Nucleus accumbens (tissue), 56 donors: ENCODE measurements around the gene TAF3.

Experiments used
- DNase-seq, 56 donors: peaks; one replicate each; lab custom pipeline; 2025; lab: John Stamatoyannopoulos, UW

The TAF3 gene

DNA sequence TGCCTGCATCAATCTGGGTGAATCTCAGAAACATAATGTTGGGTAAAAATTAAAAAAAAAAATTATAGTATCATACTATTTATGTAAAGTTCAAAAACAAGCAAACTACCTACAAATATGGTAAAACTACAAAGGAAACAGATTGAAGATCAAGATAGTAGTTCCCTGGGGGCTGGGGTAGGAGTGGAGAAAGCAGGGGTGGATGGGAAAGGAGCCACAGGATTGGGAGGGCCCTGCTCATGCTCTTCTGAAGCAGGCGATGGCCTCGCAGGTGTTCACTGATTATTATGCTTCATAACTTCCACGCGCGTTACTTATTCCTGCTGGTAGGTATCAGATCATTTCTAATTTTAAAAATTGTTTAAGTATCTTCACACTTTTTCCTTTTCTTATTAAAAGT lies 140.1 kb downstream of the TAF3 start:
- no peak for DNase-seq

DNA sequence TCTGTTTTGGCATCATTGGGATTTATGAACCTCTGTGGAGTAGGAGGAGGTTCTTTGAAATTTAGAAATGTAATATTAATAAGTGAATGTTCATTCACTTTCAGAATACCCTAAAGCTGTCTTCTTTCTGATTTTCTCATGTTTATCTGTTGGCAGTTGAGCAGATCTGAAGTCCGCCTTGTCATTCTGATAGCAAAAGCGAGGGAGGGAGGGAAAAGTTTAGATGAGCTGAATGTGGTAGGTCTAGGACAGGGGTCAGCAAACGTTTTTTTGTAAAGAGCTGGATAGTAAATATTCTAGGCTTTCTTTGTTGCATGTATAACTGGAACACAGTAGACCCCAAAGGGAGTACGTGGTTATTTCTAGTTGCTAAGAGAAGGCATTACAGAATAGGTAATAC lies 141.8 kb downstream of the TAF3 start:
- no peak for DNase-seq

- no peak for DNase-seq
Measured at GRCh38 chr10:7962592-7962991, 144.3 kb downstream of the TAF3 start.

- DNase-seq, result no peak
Measured at GRCh38 chr10:7965457-7965856, 147.2 kb downstream of the TAF3 start.

GRCh38 chr10:7967035-7967434 lies 148.7 kb downstream of the TAF3 start:
- DNase-seq, result no peak

DNA sequence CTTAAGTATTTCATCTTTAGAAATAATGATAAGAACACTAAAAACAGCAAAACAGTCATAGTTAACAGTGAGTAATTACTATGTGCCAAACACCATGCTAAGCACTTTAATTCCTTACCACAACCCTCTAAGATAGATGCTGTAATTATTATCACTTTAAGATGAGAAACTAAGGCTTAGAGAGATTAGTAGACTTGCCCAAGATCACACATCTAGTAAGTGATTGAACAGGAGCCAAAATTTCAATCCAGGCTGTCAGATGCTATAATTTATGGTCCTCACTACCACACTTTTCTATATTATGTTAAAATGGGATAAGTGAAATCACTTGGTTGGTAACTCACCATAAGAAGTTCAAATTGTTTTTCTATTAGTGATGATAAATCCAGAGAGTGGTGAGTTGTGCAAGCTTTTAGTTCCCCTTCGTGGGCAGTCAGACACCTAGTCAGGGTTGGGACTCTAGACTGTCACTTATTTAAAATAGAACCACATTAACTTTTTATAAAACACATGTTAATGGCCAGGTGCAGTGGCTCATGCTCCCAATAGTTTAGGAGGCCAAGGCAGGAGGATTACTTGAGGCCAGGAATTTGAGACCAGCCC lies 150.3 kb downstream of the TAF3 start:
- DNase-seq, result no peak

- DNase-seq, result no peak
Measured at GRCh38 chr10:7969623-7970022, 151.3 kb downstream of the TAF3 start.

DNA sequence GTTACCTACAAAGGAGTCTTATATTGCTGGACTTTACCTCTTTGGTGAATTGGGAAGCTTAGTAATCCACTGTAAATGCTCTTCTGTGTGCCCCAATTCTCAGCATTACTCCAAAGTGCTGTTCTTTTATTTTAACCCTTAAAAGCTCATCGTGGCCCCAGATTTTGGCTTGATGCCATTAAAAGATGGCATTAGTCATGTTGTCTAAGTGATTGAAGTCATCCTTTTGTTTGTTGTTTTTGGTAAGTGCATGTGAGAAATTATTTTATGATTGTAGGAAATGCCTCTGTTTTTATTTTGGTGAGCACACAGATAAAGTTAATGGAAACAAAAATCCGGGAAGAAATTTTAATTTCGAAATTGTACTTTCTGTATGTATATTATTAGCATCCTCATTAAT lies 153.6 kb downstream of the TAF3 start:
- DNase-seq, result no peak

- no peak for DNase-seq
Measured at GRCh38 chr10:7972367-7972766, 154.1 kb downstream of the TAF3 start.

- DNase-seq, result no peak
Measured at GRCh38 chr10:7980196-7980595, 161.9 kb downstream of the TAF3 start.

GRCh38 chr10:7982727-7983126 lies 164.4 kb downstream of the TAF3 start:
- DNase-seq, result no peak

- DNase-seq, result no peak
Measured at GRCh38 chr10:7984325-7984724, 166.0 kb downstream of the TAF3 start.

GRCh38 chr10:7984896-7985295 lies 166.6 kb downstream of the TAF3 start:
- no peak for DNase-seq

DNA sequence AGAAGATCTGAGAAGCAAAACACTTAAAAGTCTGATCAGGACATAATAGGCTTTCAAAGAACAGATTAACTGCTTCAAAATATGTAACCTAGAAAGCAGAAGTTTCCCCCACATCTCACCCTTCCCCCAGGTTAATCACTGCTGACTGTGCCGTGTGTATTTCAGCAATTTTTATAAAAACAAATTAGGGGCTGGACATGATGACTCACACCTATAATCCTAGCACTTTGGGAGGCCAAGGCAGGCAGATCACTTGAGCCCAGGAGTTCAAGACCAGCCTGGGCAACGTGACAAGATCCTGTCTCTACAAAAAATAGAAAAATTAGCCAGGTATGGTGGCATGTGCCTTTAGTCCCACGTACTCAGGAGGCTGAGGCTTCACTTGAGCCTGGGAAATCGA lies 168.5 kb downstream of the TAF3 start:
- DNase-seq, result no peak

- no peak for DNase-seq
Measured at GRCh38 chr10:7988989-7989388, 170.7 kb downstream of the TAF3 start.

DNA sequence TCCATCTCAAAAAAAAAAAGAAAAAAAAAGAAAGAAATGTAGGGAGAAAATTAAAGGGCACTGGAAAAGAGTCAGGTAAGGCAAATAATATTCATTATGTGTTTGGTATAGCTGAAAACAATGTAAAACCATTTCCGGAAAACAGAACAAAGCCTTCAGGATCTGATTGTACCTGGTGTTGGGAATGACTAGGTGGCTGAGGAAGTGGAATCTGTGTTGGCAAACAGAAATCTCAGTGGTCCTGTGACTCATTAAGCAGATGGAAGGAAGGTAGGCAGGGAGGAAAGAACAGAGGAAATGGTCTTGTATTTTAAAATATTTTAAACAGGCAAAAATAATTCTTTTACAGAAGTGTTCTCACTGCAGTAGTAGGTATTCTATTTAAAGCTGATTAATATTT lies 180.5 kb downstream of the TAF3 start:
- no peak for DNase-seq

DNA sequence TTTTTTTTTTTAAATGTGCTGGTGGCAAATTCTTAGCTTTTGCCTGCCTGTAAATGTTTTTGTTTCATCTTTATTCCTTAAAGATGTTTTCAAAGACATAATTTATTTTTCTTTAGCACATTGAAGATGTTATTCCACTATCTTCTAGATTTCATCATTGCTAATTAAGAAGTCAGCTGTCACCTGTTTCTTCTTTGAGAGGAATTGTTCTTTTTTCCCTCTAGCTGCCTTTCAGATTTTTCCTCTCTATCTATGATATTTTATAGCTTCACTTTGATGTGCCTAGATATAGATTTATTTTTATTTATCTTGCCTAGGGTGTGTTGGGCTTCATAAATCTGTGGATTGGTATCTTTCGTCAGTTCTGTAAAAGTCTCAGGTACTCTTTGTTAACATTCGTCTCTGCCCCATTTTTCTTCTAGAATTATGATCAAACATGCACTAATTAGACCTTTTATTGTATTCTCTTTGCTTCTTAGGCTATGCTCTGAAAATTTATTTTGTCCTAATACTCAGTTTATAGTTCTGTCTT lies 186.2 kb downstream of the TAF3 start:
- DNase-seq, result no peak

DNA sequence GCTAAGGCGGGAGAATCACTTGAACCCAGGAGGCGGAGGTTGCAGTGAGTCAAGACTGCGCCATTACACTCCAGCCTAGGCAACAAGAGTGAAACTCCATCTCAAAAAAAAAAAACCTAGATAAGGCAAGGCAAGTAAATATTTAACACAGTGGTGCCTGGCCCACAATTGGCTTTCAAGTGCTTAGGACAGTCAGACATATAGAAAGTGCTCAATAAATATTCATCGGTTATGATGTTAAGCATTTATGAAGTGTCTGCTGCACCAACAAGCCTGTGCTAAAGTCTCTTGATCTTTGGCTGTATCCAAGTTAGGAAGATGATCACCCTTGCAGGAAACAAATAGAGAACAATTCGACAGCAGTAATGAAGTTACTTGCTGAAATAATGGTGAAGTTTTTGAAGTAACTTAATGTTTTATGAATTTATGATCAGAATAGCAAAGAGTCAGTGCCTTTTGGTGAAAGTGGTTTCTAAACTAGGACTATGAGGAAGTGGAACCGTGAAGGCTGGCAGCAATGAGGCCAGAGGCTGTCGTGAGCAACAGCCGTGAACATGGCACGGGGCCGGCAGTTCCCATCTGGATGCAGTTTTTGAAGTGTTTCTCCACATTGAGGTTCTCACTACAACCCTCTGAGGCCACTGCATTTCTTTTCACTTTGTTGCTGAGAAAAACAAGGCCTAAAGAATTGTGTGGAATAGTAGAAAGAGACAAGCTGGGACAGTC lies 188.1 kb downstream of the TAF3 start:
- no peak for DNase-seq

DNA sequence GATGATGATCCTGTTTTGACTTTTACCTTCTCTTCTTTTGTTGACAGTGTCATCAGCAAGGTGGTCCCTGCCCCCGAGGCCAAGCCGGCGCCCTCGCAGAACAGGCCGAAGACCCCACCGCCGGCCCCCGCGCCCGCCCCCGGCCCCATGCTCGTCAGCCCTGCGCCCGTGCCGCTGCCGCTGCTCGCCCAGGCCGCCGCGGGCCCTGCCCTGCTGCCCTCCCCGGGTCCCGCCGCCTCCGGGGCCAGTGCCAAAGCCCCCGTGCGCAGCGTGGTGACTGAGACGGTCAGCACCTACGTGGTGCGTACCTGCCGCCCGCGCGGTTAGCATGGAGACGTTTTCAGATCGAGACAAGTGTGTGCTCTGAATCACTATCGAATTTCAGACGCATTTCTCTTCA lies 190.7 kb downstream of the TAF3 start:
- no peak for DNase-seq

- no peak for DNase-seq
Measured at GRCh38 chr10:8013006-8013405, 194.7 kb downstream of the TAF3 start.

DNA sequence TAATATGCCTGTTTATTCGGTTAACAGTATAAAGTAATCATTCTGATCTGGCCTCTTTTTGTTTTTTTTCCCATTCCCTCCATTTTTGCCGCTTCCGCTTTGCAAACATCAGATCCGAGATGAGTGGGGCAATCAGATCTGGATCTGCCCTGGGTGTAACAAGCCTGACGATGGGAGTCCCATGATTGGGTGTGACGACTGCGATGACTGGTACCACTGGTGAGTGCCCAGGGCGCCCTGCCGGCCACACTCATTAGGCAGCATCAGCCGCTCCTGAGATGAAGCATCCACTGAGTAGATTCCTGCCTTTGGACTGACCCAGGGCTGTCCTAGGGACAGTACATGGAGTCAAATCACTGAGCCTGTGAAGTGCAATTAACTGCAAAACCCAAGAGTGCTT lies 195.3 kb downstream of the TAF3 start:
- no peak for DNase-seq

- DNase-seq, result no peak
Measured at GRCh38 chr10:8014649-8015048, 196.3 kb downstream of the TAF3 start.
